Spleen (tissue), 11 donors: ENCODE results near the gene ABRACL. TPM values are rescaled to one million over a fixed set of nuclear protein-coding genes. Genes with fewer than 3 reads are reported as not detected.

Source experiments
- DNase-seq: peaks from one replicate; pipeline ENCODE4 v3.0.0-alpha.2; 2020
- H3K27ac ChIP-seq, 8 donors: fragments of 200-600 bp; sonication (generic) in 7 of 8; 1 replicate in 4 of 8; 2 replicates in 4 of 8; pipeline versions ENCODE4 v1.5.0 to v1.8.0; 2016 to 2021; ENCODE audit warnings: inconsistent platforms in 4 of 8, mild to moderate bottlenecking in 4 of 8, moderate library complexity in 1 of 8
- H3K27me3 ChIP-seq, 7 donors: fragments of 200-600 bp; sonication (generic) in 6 of 7; replicated peaks in 1 of 7; 1 replicate in 4 of 7; 2 replicates in 3 of 7; pipeline versions ENCODE4 v1.5.0 to v1.8.0; 2016 to 2021; ENCODE audit warnings: inconsistent platforms in 3 of 7, mild to moderate bottlenecking in 1 of 7
- H3K36me3 ChIP-seq, 6 donors: fragments of 200-600 bp; sonication (generic) in 5 of 6; 1 replicate in 4 of 6; 2 replicates in 2 of 6; pipeline versions ENCODE4 v1.5.0 to v1.8.0; 2016 to 2021; ENCODE audit warnings: inconsistent platforms in 2 of 6
- H3K4me1 ChIP-seq, 6 donors: fragments of 200-600 bp; sonication (generic) in 5 of 6; 1 replicate in 3 of 6; 2 replicates in 3 of 6; pipeline versions ENCODE4 v1.5.0 to v1.8.0; 2016 to 2021; ENCODE audit warnings: inconsistent platforms in 3 of 6
- H3K4me3 ChIP-seq, 8 donors: fragments of 200-600 bp; sonication (generic) in 7 of 8; 1 replicate in 4 of 8; 2 replicates in 4 of 8; pipeline versions ENCODE4 v1.5.0 to v1.8.0; 2016 to 2021; ENCODE audit warnings: inconsistent platforms in 4 of 8, mild to moderate bottlenecking in 4 of 8, moderate library complexity in 2 of 8
- H3K9me3 ChIP-seq, 8 donors: fragments of 200-600 bp; sonication (generic) in 7 of 8; 1 replicate in 4 of 8; 2 replicates in 4 of 8; pipeline versions ENCODE4 v1.5.0 to v1.8.0; 2016 to 2021; ENCODE audit warnings: inconsistent platforms in 4 of 8
- POLR2A ChIP-seq, 3 donors: fragments of 450-650 bp; IDR thresholded peaks; one replicate each; pipeline ENCODE4 v1.5.1; 2017; ENCODE audit warnings: antibody characterized with exemption in 3 of 3, mild to moderate bottlenecking in 1 of 3
- POLR2AphosphoS5 ChIP-seq, 3 donors: sonication (generic); formaldehyde crosslinking; IDR thresholded peaks; one replicate each; pipeline ENCODE4 v1.5.1; 2017; ENCODE audit warnings: antibody characterized with exemption in 3 of 3
- WGBS, 5 donors: extraction: QIAGEN DNeasy Blood & Tissue Kit in 3 of 5; methylation state at CpG; one replicate each; pipeline versions ENCODE4 v1.1.5 to v1.1.7; 2013 to 2018; 5-methylcytosine and 5-hydroxymethylcytosine counted together
- intact Hi-C: fragments of 100-400 bp; cut with DNase I; formaldehyde crosslinking; loops from one replicate; pipeline ENCODE4 v1.15.0; 2023; ENCODE audit warnings: low total_unique reads
- polyA plus RNA-seq, 3 donors: library from polyadenylated mRNA; stranded (reverse); fragments of 200-250 nt; gene quantifications; one replicate each; pipeline ENCODE4 v1.2.1, GENCODE V29; 2013
- total RNA-seq, 7 donors: library from RNA; depleted of rRNA in 3 of 7; stranded (reverse); fragments of >200 nt in 3 of 7; fragmentation: NEBNext Ultra II Directional in 4 of 7; extraction: Animal tissue kit (Norgen Biotek cat#: 25700) in 4 of 7; gene quantifications; one replicate each; pipeline versions ENCODE4 v1.1.0 to v1.2.1, GENCODE V29; 2016 to 2021
- TF ChIP-seq, protein P1 (sequence below), 11 experiments: fragments of 200-600 bp in 7 of 11; fragments of 450-650 bp in 4 of 11; sonication (generic) in 4 of 11; IDR thresholded peaks in 8 of 11; conservative IDR thresholded peaks in 3 of 11; 1 replicate in 7 of 11; 2 replicates in 4 of 11; pipeline versions ENCODE4 v1.4.0 to v1.8.0; 2016 to 2021; ENCODE audit warnings: antibody characterized with exemption in 11 of 11, inconsistent platforms in 4 of 11, mild to moderate bottlenecking in 1 of 11
- donor health status: healthy with polysubstance abuse.
- donor health status: DM: no; HTN: no; CAD: no; lungs with moderate emphysema.
- donor health status: DM: no; HTN: no; CAD: no.
- donor health status: Bipolar disorder and iron deficiency.
- donor health status: healthy.
- donor health status: DM: no; HTN: no; CAD: no.
- donor health status: DM: yes; HTN: yes; CAD: no.

The ABRACL gene
- total and polyA plus RNA-seq, 10 donors = 56.5 to 183 (median 78.0) TPM

DNA sequence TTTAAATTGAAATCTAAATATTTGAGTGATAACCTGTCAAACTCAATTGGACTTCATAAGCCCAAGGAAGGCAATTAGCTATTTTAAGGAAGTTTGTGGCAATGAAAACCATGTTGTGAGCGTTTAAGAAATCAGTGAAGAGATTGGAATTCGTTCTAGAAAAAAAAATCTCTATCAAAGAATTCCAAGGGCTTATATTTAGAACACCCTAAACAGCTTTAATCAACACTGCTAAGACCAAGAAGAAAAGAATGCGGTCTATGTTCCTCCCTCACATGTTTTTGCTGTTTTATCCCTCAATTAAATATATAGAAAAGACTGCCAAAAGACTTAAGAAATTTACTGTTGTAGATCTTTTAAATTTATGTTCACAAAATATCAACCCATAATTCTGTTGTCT, 16.6 kb upstream of the ABRACL start:
- intact Hi-C loops = no loop called here
- no peak overlapping the region for H3K4me3 ChIP-seq

DNA sequence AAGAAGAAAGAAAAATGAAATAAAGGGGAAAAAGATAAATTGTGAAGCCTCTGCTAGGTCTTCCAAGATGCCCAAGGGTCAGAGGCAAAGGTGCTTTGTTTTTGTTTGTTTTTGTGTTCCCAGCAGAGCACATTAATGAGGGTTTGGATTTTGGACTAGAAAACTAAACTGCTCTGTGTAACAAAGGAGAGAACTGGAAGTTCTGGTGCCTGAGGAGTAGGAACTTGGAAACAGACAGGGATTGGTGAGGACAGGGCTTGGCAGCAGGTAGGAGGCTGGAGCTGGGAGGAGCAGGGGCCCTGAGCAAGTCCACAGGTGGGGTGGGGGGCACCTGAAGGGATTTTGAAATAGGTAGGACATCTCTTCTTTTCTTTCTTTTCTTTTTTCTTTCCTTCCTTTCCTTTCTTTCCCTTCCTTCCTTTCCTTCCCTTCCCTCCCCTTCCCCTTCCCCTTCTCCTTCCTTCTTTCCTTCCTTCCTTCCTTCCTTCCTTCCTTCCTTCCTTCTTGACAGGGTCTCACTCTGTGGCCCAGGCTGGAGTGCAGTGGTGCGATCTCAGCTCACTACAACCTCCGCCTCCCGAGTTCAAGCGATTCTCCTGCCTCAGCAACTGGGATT, 15.3 kb upstream of the ABRACL start:
- no peaks in the 10 kb centered on the region for H3K27me3 ChIP-seq
- intact Hi-C loops = no loop called here
- peaks cover 0 to 20% (median 17%) of the 10 kb centered on the region in 6 donors for H3K4me1 ChIP-seq
- no peak overlapping the region for H3K4me3 ChIP-seq
- H3K9me3 ChIP-seq = no peaks in the 10 kb centered on the region
- no peak overlapping the region for H3K27ac ChIP-seq
- H3K36me3 ChIP-seq = no peaks in the 10 kb centered on the region
- TF ChIP-seq, protein P1, sequence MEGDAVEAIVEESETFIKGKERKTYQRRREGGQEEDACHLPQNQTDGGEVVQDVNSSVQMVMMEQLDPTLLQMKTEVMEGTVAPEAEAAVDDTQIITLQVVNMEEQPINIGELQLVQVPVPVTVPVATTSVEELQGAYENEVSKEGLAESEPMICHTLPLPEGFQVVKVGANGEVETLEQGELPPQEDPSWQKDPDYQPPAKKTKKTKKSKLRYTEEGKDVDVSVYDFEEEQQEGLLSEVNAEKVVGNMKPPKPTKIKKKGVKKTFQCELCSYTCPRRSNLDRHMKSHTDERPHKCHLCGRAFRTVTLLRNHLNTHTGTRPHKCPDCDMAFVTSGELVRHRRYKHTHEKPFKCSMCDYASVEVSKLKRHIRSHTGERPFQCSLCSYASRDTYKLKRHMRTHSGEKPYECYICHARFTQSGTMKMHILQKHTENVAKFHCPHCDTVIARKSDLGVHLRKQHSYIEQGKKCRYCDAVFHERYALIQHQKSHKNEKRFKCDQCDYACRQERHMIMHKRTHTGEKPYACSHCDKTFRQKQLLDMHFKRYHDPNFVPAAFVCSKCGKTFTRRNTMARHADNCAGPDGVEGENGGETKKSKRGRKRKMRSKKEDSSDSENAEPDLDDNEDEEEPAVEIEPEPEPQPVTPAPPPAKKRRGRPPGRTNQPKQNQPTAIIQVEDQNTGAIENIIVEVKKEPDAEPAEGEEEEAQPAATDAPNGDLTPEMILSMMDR (IDR thresholded peaks at IDR 0.05 in 8 of 11, conservative IDR thresholded peaks at IDR 0.05 in 3 of 11) = no peak
- TF ChIP-seq POLR2AphosphoS5 (IDR thresholded peaks at IDR 0.05) (no peak), POLR2A (IDR thresholded peaks at IDR 0.05) (no peak)
- DNase-seq = no peak
- 87 to 97% (median 94%) methylated on average over 4 of the region's 4 CpGs for WGBS, 5 donors

More for the DNA sequence above, 16.6 kb upstream of the ABRACL start:
- H3K27me3 ChIP-seq = no peaks in the 10 kb centered on the region
- WGBS, 5 donors = 71 to 83% (median 74%) methylated on average over 3 of the region's 3 CpGs
- TF ChIP-seq POLR2AphosphoS5 (IDR thresholded peaks at IDR 0.05) (no peak), POLR2A (IDR thresholded peaks at IDR 0.05) (no peak)
- TF ChIP-seq, protein P1 (IDR thresholded peaks at IDR 0.05 in 8 of 11, conservative IDR thresholded peaks at IDR 0.05 in 3 of 11) = no peak
- peak overlapping the region in 1 of 8 donors; percentile 32 for H3K27ac ChIP-seq
- peaks cover 0 to 14% (median 11%) of the 10 kb centered on the region in 6 donors for H3K4me1 ChIP-seq
- DNase-seq = no peak
- H3K36me3 ChIP-seq = no peaks in the 10 kb centered on the region
- H3K9me3 ChIP-seq = no peaks in the 10 kb centered on the region

DNA sequence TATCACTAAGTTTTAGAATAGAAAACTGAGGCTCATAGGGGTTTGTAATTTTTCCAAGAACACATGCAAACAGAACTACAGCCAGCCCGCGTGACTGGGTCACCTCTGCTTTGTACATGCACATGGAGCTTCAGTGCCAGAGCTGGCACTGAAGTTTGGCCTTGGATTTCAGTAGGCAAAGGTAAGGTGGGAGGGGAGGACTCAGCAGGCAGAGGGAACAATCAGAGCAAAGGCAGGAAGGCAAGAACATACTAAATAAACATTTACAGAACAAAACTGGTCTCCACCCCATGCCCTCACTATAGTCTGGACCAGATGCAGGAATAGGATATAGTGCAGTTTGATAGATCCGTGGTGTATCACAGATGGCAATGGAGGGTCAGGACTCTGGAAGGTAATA, 13.6 kb upstream of the ABRACL start:
- no peak overlapping the region for H3K4me3 ChIP-seq
- TF ChIP-seq POLR2A (IDR thresholded peaks at IDR 0.05) (no peak), POLR2AphosphoS5 (IDR thresholded peaks at IDR 0.05) (no peak)
- TF ChIP-seq, protein P1 (IDR thresholded peaks at IDR 0.05 in 8 of 11, conservative IDR thresholded peaks at IDR 0.05 in 3 of 11) = no peak
- H3K27ac ChIP-seq = no peak overlapping the region
- H3K4me1 ChIP-seq = peaks cover 0 to 20% (median 17%) of the 10 kb centered on the region in 6 donors
- H3K9me3 ChIP-seq = no peaks in the 10 kb centered on the region
- H3K36me3 ChIP-seq = no peaks in the 10 kb centered on the region
- H3K27me3 ChIP-seq = no peaks in the 10 kb centered on the region
- intact Hi-C loops = no loop called here
- DNase-seq = no peak
- WGBS, 5 donors = 83 to 97% (median 94%) methylated on average over 3 of the region's 3 CpGs

- WGBS, 5 donors = 62 to 70% (median 65%) methylated on average over 7 of the region's 7 CpGs
- peak overlapping the region; percentile 7 to 63 (median 46) for H3K27ac ChIP-seq
- intact Hi-C loops = no loop called here
Observed at GRCh38 chr6:139016337-139017213, 12.0 kb upstream of the ABRACL start.

More at GRCh38 chr6:139016337-139017213, 12.0 kb upstream of the ABRACL start:
- DNase-seq = no peak
- TF ChIP-seq, protein P1 (IDR thresholded peaks at IDR 0.05 in 8 of 11, conservative IDR thresholded peaks at IDR 0.05 in 3 of 11) = no peak
- TF ChIP-seq POLR2AphosphoS5 (IDR thresholded peaks at IDR 0.05) (no peak), POLR2A (IDR thresholded peaks at IDR 0.05) (no peak)
- Histone ChIP-seq H3K4me1 (peaks cover 0 to 20% (median 17%) of the 10 kb centered on the region in 6 donors), H3K36me3 (no peaks in the 10 kb centered on the region), H3K27me3 (no peaks in the 10 kb centered on the region), H3K4me3 (no peak overlapping the region), H3K9me3 (no peaks in the 10 kb centered on the region)
